HG03066 (cell line): Measurements from ENCODE around the gene SYNE4.
A peak's percentile ranks its signal among the peaks of the same experiment; 100 is the strongest.
"Not testable (repeated sequence)": the region's sequence is repeated elsewhere in the genome, so short reads cannot be mapped to it uniquely, and the experiment has no call there.

Experiments
- ATAC-seq: cut with Tn5 transposase; IDR thresholded peaks from one replicate; pipeline ENCODE4 v1.9.1; 2021; ENCODE audit warnings: low read depth; ENCODE audit not compliant: unreplicated experiment

Gene SYNE4

GRCh38 chr19:36008336-36008978 is at the start of gene SYNE4:
TSS of gene SYNE4 (minus strand) at chr19:36008813. CDS start at chr19:36008681, 132 bp downstream.
- no peak for ATAC-seq

GRCh38 chr19:36054733-36055686 is 46.4 kb upstream of the SYNE4 start, which contains the start of gene WDR62:
TSS of gene WDR62 (plus strand) at chr19:36054897. CDS start at chr19:36054972, 75 bp downstream.
- peak; percentile 63 for ATAC-seq

- ATAC-seq, result peak; percentile 77
These were observed 45.6 kb upstream of the SYNE4 start, which contains the start of gene THAP8 for GRCh38 chr19:36054119-36054732. TSS of gene THAP8 (minus strand) at chr19:36054285. CDS start at chr19:36054217, 68 bp downstream.

- ATAC-seq, result no peak
These were observed 43.0 kb upstream of the SYNE4 start for GRCh38 chr19:36051637-36052036.

- ATAC-seq, result no peak
These were observed 42.6 kb upstream of the SYNE4 start for GRCh38 chr19:36051236-36051635.

- no peak for ATAC-seq
These were observed 40.6 kb upstream of the SYNE4 start for GRCh38 chr19:36049080-36049698.

GRCh38 chr19:36047835-36048234 is 39.2 kb upstream of the SYNE4 start:
- no peak for ATAC-seq

- ATAC-seq, result no peak
These were observed 37.9 kb upstream of the SYNE4 start for GRCh38 chr19:36046443-36047050.

- ATAC-seq, result no peak
These were observed 35.3 kb upstream of the SYNE4 start for GRCh38 chr19:36043952-36044351.

GRCh38 chr19:36041831-36042230 is 33.2 kb upstream of the SYNE4 start:
- ATAC-seq, result no peak

- not testable (repeated sequence) for ATAC-seq
These were observed 32.5 kb upstream of the SYNE4 start for GRCh38 chr19:36041092-36041491.

- no peak for ATAC-seq
These were observed 31.9 kb upstream of the SYNE4 start for GRCh38 chr19:36040495-36040894.

GRCh38 chr19:36032251-36033104 is 23.9 kb upstream of the SYNE4 start, which contains the start of gene CLIP3:
TSS of gene CLIP3 (minus strand) at chr19:36032873. CDS start at chr19:36032357, 516 bp downstream.
- no peak for ATAC-seq

- no peak for ATAC-seq
These were observed 22.7 kb upstream of the SYNE4 start for GRCh38 chr19:36031308-36031707.

GRCh38 chr19:36030264-36031148 is 21.9 kb upstream of the SYNE4 start:
- ATAC-seq, result no peak

GRCh38 chr19:36028313-36029041 is 19.9 kb upstream of the SYNE4 start:
- no peak for ATAC-seq

- no peak for ATAC-seq
These were observed 19.1 kb upstream of the SYNE4 start for GRCh38 chr19:36027696-36028095.
